K562 (cell line): ENCODE data around the gene MRPL2. TPM values are rescaled to one million over a fixed set of nuclear protein-coding genes. Genes with fewer than 3 reads are reported as not detected.

Experiments used
- BRD9 ChIP-seq: fragments of 450-650 bp; IDR thresholded peaks from 2 replicates; pipeline ENCODE4 v1.6.1; 2018; ENCODE audit warnings: low read depth; ENCODE audit not compliant: partially characterized antibody
- CREM ChIP-seq: IDR thresholded peaks from 2 replicates; pipeline ENCODE4 v1.6.1; 2014; ENCODE audit warnings: antibody characterized with exemption, low read depth
- HCFC1 ChIP-seq: IDR thresholded peaks from 2 replicates; pipeline ENCODE4 v1.6.1; 2012; ENCODE audit warnings: low read depth, low read length, improper control_type of control experiment
- MECOM ChIP-seq: fragments of 250-450 bp; sonication (Bioruptor Pico); IDR thresholded peaks from 2 replicates; pipeline ENCODE4 v1.8.0; 2022; ENCODE audit warnings: inconsistent platforms
- NFATC3 ChIP-seq: fragments of 450-650 bp; IDR thresholded peaks from 2 replicates; pipeline ENCODE4 v1.6.1; 2017; ENCODE audit warnings: mild to moderate bottlenecking
- NR2C1 ChIP-seq, 2 experiments: fragments of 450-650 bp; IDR thresholded peaks; 2 replicates each; pipeline ENCODE4 v1.6.1; 2017; ENCODE audit warnings: mild to moderate bottlenecking in 2 of 2, antibody characterized with exemption in 1 of 2, inconsistent platforms in 1 of 2, missing compliant biosample characterization in 1 of 2, missing genetic modification characterization in 1 of 2
- YBX1 ChIP-seq: fragments of 450-650 bp; IDR thresholded peaks from 2 replicates; pipeline ENCODE4 v1.7.1; 2016; ENCODE audit warnings: mild to moderate bottlenecking
- polyA plus RNA-seq, 8 experiments: library from polyadenylated mRNA; depleted of rRNA in 4 of 8; stranded (reverse) in 5 of 8; unstranded in 3 of 8; fragments of >200 nt; fragmentation: Nextera tagmentation in 2 of 8; fragmentation: Illumina TruSeq in 1 of 8; extraction: Ambion mirVana in 2 of 8; extraction: Trizol in 1 of 8; gene quantifications; 2 replicates each; pipeline versions ENCODE4 v1.2.1 to v1.2.3, GENCODE V29; 2011 to 2014; ENCODE audit warnings: inconsistent platforms in 1 of 8, missing spikeins in 1 of 8
- total RNA-seq, 7 experiments: library from RNA; depleted of rRNA in 6 of 7; stranded (reverse); fragments of >200 nt in 6 of 7; fragmentation: Illumina TruSeq in 2 of 7; extraction: Trizol in 2 of 7; gene quantifications; 2 replicates each; pipeline versions ENCODE4 v1.2.1 to v1.2.3, GENCODE V29; 2011 to 2021; ENCODE audit warnings: low replicate concordance in 1 of 7
- TF ChIP-seq, protein P1 (sequence below): fragments of 250-450 bp; sonication (Bioruptor Pico); IDR thresholded peaks from 2 replicates; pipeline ENCODE4 v1.4.0; 2020; ENCODE audit warnings: borderline replicate concordance
- TF ChIP-seq, protein P2 (sequence below): fragments of 250-450 bp; sonication (Bioruptor Pico); IDR thresholded peaks from 2 replicates; pipeline ENCODE4 v1.5.0; 2021
- TF ChIP-seq, protein P3 (sequence below): sonication (generic); formaldehyde crosslinking; IDR thresholded peaks from 2 replicates; pipeline ENCODE4 v1.8.0; 2022; ENCODE audit warnings: missing genetic modification reagents, mild to moderate bottlenecking, borderline replicate concordance
- TF ChIP-seq, protein P4 (sequence below), 2 experiments: IDR thresholded peaks in 1 of 2; conservative IDR thresholded peaks in 1 of 2; 2 replicates each; pipeline ENCODE4 v1.6.1; 2016; ENCODE audit warnings: low read depth in 2 of 2, mild to moderate bottlenecking in 1 of 2, missing compliant biosample characterization in 1 of 2, missing genetic modification characterization in 1 of 2, moderate library complexity in 1 of 2
- TF ChIP-seq, protein P5 (sequence below): fragments of 450-650 bp; formaldehyde crosslinking; IDR thresholded peaks from 2 replicates; pipeline ENCODE4 v1.4.0; 2022; ENCODE audit warnings: missing genetic modification characterization
- TF ChIP-seq, protein P6 (sequence below): fragments of 250-450 bp; sonication (Bioruptor Pico); IDR thresholded peaks from 2 replicates; pipeline ENCODE4 v1.8.0; 2021; ENCODE audit warnings: mild to moderate bottlenecking, moderate library complexity

Gene MRPL2
- total and polyA plus RNA-seq, 9 of the 15 experiments (the other 6 are each of a cell fraction or from before 2014, with no cell fraction given), result 63.1 to 262 (median 121) TPM

DNA sequence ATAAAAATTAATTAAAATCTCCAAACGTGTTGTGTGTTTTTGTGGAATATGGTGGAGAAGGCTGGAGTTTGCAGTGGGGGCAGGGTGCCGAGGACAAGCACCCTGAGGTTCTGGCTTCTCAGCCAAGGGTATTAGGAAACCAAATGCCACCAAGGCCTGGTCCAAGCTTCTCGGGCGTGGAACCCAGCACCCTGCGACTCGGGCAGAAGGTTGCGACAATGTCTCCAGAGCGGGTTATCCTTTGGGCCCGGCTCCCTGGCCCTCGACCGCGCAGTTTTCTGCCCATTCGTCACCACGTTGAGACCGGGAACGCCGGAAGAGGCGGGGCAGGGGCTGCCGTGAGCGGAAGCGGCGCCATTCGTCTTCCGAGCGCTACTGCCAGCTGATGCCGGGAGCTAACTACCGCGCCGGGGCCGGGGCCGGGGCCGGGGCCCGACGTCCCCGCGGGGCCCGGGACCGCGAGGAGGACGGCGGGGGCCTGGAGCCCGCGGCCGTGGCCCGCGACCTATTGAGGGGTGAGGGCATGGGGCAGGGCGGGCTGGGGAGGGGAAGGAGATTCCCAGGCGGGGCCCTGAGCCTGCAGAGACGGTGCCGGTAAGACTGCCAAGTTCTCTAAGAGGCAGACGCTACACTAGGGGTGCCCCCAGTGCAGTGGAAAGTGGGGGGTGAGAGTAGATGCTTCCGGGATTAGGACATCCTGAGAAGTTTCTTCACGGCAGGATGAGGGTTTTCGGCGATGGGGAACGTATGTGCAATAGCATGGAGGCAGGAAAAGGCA, 37.8 kb downstream of the MRPL2 start, which contains the start of gene RRP36 (continued):
- TF ChIP-seq, protein P1, sequence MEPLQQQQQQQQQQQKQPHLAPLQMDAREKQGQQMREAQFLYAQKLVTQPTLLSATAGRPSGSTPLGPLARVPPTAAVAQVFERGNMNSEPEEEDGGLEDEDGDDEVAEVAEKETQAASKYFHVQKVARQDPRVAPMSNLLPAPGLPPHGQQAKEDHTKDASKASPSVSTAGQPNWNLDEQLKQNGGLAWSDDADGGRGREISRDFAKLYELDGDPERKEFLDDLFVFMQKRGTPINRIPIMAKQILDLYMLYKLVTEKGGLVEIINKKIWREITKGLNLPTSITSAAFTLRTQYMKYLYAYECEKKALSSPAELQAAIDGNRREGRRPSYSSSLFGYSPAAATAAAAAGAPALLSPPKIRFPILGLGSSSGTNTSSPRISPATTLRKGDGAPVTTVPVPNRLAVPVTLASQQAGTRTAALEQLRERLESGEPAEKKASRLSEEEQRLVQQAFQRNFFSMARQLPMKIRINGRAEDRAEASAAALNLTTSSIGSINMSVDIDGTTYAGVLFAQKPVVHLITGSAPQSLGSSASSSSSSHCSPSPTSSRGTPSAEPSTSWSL (CRISPR knock-in tag), result no peak
- TF ChIP-seq NFATC3 (no peak), MECOM (CRISPR knock-in tag) (no peak), CREM (peak; percentile 86), BRD9 (no peak), HCFC1 (peak; percentile 61), NR2C1 (IDR thresholded peaks at IDR 0.05) (no peak), NR2C1 (tag; IDR thresholded peaks at IDR 0.05) (peak; percentile 5; the same call in 1 of the 2 replicates), YBX1 (no peak)
- TF ChIP-seq, protein P2, sequence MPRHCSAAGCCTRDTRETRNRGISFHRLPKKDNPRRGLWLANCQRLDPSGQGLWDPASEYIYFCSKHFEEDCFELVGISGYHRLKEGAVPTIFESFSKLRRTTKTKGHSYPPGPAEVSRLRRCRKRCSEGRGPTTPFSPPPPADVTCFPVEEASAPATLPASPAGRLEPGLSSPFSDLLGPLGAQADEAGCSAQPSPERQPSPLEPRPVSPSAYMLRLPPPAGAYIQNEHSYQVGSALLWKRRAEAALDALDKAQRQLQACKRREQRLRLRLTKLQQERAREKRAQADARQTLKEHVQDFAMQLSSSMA, result peak; percentile 84
- TF ChIP-seq, protein P3, sequence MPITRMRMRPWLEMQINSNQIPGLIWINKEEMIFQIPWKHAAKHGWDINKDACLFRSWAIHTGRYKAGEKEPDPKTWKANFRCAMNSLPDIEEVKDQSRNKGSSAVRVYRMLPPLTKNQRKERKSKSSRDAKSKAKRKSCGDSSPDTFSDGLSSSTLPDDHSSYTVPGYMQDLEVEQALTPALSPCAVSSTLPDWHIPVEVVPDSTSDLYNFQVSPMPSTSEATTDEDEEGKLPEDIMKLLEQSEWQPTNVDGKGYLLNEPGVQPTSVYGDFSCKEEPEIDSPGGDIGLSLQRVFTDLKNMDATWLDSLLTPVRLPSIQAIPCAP (CRISPR knock-in tag), result no peak
- TF ChIP-seq, protein P4, sequence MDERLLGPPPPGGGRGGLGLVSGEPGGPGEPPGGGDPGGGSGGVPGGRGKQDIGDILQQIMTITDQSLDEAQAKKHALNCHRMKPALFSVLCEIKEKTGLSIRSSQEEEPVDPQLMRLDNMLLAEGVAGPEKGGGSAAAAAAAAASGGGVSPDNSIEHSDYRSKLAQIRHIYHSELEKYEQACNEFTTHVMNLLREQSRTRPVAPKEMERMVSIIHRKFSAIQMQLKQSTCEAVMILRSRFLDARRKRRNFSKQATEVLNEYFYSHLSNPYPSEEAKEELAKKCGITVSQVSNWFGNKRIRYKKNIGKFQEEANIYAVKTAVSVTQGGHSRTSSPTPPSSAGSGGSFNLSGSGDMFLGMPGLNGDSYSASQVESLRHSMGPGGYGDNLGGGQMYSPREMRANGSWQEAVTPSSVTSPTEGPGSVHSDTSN (CRISPR knock-in tag; IDR thresholded peaks at IDR 0.05; ENCODE audit: low read depth), result no peak
- TF ChIP-seq, protein P4 (tag; conservative IDR thresholded peaks at IDR 0.05; ENCODE audit: low read depth), result 0 out of 2 replicates have a peak, but pooled peaks have one; percentile 7
- TF ChIP-seq, protein P5, sequence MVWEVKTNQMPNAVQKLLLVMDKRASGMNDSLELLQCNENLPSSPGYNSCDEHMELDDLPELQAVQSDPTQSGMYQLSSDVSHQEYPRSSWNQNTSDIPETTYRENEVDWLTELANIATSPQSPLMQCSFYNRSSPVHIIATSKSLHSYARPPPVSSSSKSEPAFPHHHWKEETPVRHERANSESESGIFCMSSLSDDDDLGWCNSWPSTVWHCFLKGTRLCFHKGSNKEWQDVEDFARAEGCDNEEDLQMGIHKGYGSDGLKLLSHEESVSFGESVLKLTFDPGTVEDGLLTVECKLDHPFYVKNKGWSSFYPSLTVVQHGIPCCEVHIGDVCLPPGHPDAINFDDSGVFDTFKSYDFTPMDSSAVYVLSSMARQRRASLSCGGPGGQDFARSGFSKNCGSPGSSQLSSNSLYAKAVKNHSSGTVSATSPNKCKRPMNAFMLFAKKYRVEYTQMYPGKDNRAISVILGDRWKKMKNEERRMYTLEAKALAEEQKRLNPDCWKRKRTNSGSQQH (CRISPR knock-in tag), result no peak
- TF ChIP-seq, protein P6, sequence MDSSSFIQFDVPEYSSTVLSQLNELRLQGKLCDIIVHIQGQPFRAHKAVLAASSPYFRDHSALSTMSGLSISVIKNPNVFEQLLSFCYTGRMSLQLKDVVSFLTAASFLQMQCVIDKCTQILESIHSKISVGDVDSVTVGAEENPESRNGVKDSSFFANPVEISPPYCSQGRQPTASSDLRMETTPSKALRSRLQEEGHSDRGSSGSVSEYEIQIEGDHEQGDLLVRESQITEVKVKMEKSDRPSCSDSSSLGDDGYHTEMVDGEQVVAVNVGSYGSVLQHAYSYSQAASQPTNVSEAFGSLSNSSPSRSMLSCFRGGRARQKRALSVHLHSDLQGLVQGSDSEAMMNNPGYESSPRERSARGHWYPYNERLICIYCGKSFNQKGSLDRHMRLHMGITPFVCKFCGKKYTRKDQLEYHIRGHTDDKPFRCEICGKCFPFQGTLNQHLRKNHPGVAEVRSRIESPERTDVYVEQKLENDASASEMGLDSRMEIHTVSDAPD (CRISPR knock-in tag), result no peak
